ENCODE results near the gene BTN1A1.
"Not testable (repeated sequence)": the region's sequence is repeated elsewhere in the genome, so short reads cannot be mapped to it uniquely, and the experiment has no call there.

The BTN1A1 gene

DNA sequence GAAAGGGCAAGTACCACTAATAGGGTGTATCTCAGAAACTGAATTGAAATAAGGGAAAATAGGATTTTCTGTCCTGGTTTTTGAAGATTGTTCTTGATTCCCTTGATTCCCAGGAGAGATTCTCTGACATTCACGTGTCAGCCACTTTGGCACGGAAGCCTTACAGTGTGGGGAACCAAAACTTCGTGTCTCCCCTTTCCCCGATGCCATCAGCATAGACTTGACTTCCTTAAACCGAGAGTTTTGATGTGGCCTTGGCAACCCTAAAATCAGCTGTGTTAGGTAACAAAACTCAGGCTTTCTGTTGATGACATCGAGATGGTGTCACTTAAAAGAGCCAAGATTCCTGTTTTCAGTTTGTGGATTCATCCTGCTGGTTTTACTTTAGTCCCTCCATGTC is 45.5 kb downstream of the BTN1A1 start:
- no peak overlapping the region for H3K4me3 ChIP-seq (replicated peaks; ENCODE audit: low read depth, low read length)
- TF ChIP-seq, protein P1, sequence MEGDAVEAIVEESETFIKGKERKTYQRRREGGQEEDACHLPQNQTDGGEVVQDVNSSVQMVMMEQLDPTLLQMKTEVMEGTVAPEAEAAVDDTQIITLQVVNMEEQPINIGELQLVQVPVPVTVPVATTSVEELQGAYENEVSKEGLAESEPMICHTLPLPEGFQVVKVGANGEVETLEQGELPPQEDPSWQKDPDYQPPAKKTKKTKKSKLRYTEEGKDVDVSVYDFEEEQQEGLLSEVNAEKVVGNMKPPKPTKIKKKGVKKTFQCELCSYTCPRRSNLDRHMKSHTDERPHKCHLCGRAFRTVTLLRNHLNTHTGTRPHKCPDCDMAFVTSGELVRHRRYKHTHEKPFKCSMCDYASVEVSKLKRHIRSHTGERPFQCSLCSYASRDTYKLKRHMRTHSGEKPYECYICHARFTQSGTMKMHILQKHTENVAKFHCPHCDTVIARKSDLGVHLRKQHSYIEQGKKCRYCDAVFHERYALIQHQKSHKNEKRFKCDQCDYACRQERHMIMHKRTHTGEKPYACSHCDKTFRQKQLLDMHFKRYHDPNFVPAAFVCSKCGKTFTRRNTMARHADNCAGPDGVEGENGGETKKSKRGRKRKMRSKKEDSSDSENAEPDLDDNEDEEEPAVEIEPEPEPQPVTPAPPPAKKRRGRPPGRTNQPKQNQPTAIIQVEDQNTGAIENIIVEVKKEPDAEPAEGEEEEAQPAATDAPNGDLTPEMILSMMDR (IDR thresholded peaks at IDR 0.05; ENCODE audit: insufficient read depth, low read length, poor library complexity, severe bottlenecking) = no peak
- H3K27me3 ChIP-seq (replicated peaks; ENCODE audit: control insufficient read depth, insufficient read depth, low read length) = no peaks in the 10 kb centered on the region
- peaks cover 6% of the 10 kb centered on the region for H3K36me3 ChIP-seq (ENCODE audit: control insufficient read depth, insufficient read depth, low read length)
- no peak for DNase-seq (ENCODE audit: extremely low read depth, insufficient read length)

DNA sequence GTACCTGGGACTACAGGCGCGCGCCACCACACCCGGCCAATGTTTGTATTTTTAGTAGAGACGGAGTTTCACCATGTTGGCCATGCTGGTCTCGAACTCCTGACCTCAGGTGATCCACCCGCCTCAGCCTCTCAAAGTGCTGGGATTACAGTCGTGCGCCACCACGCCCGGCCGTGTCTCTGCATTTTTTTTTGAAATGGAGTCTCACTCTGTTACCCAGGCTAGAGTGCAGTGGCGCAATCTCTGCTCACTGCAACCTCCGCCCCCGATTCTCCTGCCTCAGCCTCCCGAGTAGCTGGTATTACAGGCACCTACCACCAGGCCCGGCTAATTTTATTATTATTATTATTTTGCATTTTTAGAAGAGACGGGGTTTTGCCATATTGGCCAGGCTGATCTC is 47.3 kb downstream of the BTN1A1 start:
- DNase-seq (ENCODE audit: extremely low read depth, insufficient read length); H3K36me3 ChIP-seq (ENCODE audit: control insufficient read depth, insufficient read depth, low read length); H3K4me3 ChIP-seq (replicated peaks; ENCODE audit: low read depth, low read length); H3K27me3 ChIP-seq (replicated peaks; ENCODE audit: control insufficient read depth, insufficient read depth, low read length): not testable (repeated sequence)

DNA sequence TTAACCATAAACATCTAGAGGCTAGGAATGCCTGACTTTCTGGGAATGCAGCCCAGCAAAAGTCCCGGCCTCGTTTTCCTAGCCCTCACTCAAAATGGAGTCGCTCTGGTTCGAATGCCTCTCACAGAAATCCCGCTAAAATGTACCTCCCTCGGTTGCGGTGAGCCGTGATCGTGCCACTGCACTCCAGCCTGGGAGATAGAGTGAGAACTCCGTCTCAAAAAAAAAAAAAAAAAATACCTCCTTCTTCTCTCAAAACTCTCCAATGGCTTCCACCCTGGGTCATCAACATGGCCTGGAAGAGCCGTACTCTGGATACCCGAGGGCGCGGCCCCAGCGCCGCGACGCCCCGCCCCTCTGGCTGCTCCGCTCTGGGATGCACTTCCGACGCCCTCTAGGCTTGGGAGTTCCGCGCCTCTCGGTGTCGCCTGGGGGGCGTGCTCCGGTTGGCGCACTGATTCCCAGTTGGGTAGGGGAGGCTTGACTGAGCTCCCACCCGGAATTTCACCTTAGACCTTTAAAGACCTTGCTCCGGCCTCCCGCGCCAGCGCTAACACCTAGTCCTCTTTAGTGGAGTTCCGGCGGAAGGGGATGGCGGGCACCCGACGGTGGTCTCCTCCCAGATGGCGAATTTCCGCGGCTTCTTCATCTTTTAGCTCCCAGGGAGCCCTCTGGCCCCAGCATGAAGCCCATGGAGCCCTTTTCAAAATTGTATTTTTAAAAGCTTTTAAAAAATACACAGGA is 50.3 kb downstream of the BTN1A1 start:
- H3K36me3 ChIP-seq (ENCODE audit: control insufficient read depth, insufficient read depth, low read length) = peaks cover 3% of the 10 kb centered on the region; the same call in 1 of the 2 replicates
- no peaks in the 10 kb centered on the region for H3K27me3 ChIP-seq (replicated peaks; ENCODE audit: control insufficient read depth, insufficient read depth, low read length)
- peak; percentile 87 for DNase-seq (ENCODE audit: extremely low read depth, insufficient read length)
- TF ChIP-seq, protein P1 (IDR thresholded peaks at IDR 0.05; ENCODE audit: insufficient read depth, low read length, poor library complexity, severe bottlenecking) = peak; percentile 14
- H3K4me3 ChIP-seq (replicated peaks; ENCODE audit: low read depth, low read length) = peak overlapping the region; percentile 81

DNA sequence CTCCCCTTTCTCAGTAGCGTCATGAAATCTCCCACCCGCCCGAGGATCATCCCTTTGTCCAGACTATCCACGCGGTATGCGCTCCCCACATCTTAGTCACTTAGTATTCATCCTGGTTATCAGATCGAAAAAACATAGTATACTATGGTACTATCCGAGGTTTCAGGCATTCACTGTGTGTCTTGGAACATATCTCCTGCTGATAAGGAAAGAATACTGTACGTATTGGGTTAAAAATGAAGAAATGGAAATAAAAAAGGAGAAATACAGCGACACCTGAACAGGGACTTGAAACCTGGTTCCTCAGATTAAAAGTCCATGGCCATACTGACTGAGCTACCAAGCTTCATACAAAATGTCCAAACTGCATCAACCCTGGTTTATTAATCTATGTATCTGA is 52.1 kb downstream of the BTN1A1 start:
- TF ChIP-seq, protein P1 (IDR thresholded peaks at IDR 0.05; ENCODE audit: insufficient read depth, low read length, poor library complexity, severe bottlenecking) = no peak
- DNase-seq (ENCODE audit: extremely low read depth, insufficient read length) = no peak
- Histone ChIP-seq H3K27me3 (replicated peaks; ENCODE audit: control insufficient read depth, insufficient read depth, low read length) (no peaks in the 10 kb centered on the region), H3K4me3 (replicated peaks; ENCODE audit: low read depth, low read length) (no peak overlapping the region), H3K36me3 (ENCODE audit: control insufficient read depth, insufficient read depth, low read length) (no peaks in the 10 kb centered on the region)

DNA sequence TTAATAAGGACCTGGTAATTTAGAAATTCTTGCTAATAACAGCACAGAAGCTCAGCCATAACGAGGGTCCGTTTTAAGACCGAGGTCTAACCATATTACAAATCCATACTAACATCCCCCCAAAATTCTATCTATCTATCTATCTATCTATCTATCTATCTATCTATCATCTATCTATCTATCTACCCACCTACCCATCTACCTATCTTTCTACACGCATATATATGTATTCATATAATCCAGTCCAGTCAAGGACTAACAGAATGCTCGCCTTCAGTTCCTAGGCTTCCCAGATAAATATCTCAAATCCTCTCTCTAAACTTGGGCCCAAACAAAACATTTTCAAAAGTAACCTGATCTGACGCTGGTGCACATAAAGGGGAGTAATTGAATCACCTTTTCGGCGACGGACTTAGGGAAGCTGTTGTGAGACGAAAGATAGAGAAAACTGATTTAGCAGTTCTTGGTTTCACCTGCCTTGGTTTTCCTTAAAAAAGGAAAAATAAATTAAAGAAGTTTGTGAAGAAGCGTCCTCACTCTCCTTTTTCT is 52.6 kb downstream of the BTN1A1 start:
- Histone ChIP-seq H3K27me3 (replicated peaks; ENCODE audit: control insufficient read depth, insufficient read depth, low read length) (no peaks in the 10 kb centered on the region), H3K36me3 (ENCODE audit: control insufficient read depth, insufficient read depth, low read length) (no peaks in the 10 kb centered on the region), H3K4me3 (replicated peaks; ENCODE audit: low read depth, low read length) (peak overlapping the region; percentile 73)
- TF ChIP-seq, protein P1 (IDR thresholded peaks at IDR 0.05; ENCODE audit: insufficient read depth, low read length, poor library complexity, severe bottlenecking) = no peak
- no peak for DNase-seq (ENCODE audit: extremely low read depth, insufficient read length)

DNA sequence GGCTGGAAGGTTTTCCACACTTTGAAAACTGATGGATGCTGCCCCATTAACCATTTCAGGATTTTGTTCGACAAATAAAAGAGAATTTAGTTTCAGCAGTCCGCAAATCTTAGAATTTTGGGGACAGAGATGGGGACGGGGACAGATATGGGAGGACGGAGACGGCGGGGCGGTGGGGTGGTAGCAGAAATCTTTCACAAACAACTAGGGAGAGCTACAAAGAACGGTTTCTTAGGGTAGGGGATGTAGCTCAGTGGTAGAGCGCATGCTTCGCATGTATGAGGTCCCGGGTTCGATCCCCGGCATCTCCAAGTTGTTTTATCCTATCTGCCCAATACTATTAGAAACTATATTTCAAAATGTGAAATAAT is 53.1 kb downstream of the BTN1A1 start:
- peak; percentile 72 for DNase-seq (ENCODE audit: extremely low read depth, insufficient read length)
- TF ChIP-seq, protein P1 (IDR thresholded peaks at IDR 0.05; ENCODE audit: insufficient read depth, low read length, poor library complexity, severe bottlenecking) = no peak
- Histone ChIP-seq H3K27me3 (replicated peaks; ENCODE audit: control insufficient read depth, insufficient read depth, low read length) (no peaks in the 10 kb centered on the region), H3K4me3 (replicated peaks; ENCODE audit: low read depth, low read length) (peak overlapping the region; percentile 73), H3K36me3 (ENCODE audit: control insufficient read depth, insufficient read depth, low read length) (no peaks in the 10 kb centered on the region)
